Small intestine (tissue), 7 donors: ENCODE measurements around the gene YAE1. TPM values are rescaled to one million over a fixed set of nuclear protein-coding genes. Genes with fewer than 3 reads are reported as not detected.

Experiments used
- DNase-seq, 2 donors: peaks; one replicate each; pipeline versions ENCODE4 v3.0.0 to v3.0.0-alpha.2; 2013
- FAIRE-seq: peaks from 2 replicates; lab custom pipeline; 2012; peaks lifted over from hg19 to GRCh38; lab: Jason Lieb, UNC
- H3K27ac ChIP-seq, 3 donors: one replicate each; pipeline ENCODE4 v1.5.1; 2013; ENCODE audit warnings: low read length in 2 of 3, mild to moderate bottlenecking in 2 of 3, control low read depth in 1 of 3, inconsistent platforms in 1 of 3, low read depth in 1 of 3, moderate library complexity in 1 of 3
- H3K27me3 ChIP-seq, 3 donors: one replicate each; pipeline ENCODE4 v1.6.1; 2013; ENCODE audit warnings: low read length in 3 of 3, inconsistent platforms in 1 of 3; ENCODE audit not compliant: control insufficient read depth in 3 of 3, insufficient read depth in 3 of 3
- H3K36me3 ChIP-seq, 3 donors: one replicate each; pipeline ENCODE4 v1.6.1; 2013; ENCODE audit warnings: low read length in 3 of 3, inconsistent platforms in 1 of 3, low read depth in 1 of 3, mild to moderate bottlenecking in 1 of 3, moderate library complexity in 1 of 3; ENCODE audit not compliant: control insufficient read depth in 3 of 3, insufficient read depth in 2 of 3
- H3K4me1 ChIP-seq, 3 donors: one replicate each; pipeline ENCODE4 v1.6.1; 2013; ENCODE audit warnings: low read length in 2 of 3, inconsistent platforms in 1 of 3, low read depth in 1 of 3, mild to moderate bottlenecking in 1 of 3, moderate library complexity in 1 of 3; ENCODE audit not compliant: control insufficient read depth in 3 of 3, insufficient read depth in 2 of 3
- H3K4me3 ChIP-seq, 3 donors: one replicate each; pipeline ENCODE4 v1.5.1; 2013; ENCODE audit warnings: low read length in 3 of 3, control low read depth in 1 of 3, inconsistent platforms in 1 of 3, low read depth in 1 of 3, mild to moderate bottlenecking in 1 of 3, moderate library complexity in 1 of 3
- H3K9me3 ChIP-seq, 2 donors: one replicate each; pipeline ENCODE4 v1.6.1; 2013; ENCODE audit warnings: low read depth in 1 of 2, low read length in 1 of 2; ENCODE audit not compliant: control insufficient read depth in 2 of 2, insufficient read depth in 1 of 2
- WGBS, 3 donors: extraction: QIAGEN DNeasy Blood & Tissue Kit; methylation state at CpG; one replicate each; pipeline ENCODE4 v1.1.7; 2013; 5-methylcytosine and 5-hydroxymethylcytosine counted together
- polyA plus RNA-seq, 4 donors: library from polyadenylated mRNA; stranded (reverse) in 3 of 4; unstranded in 1 of 4; fragments of 200-250 nt in 3 of 4; fragments of 120-200 nt in 1 of 4; gene quantifications; one replicate each; pipeline versions ENCODE4 v1.2.1 to v1.2.3, GENCODE V29; 2013
- donor health status: healthy with polysubstance abuse.
- donor health status: control.
- donor health status: control.
- donor health status: Bipolar disorder and iron deficiency.
- donor health status: healthy.

YAE1 gene
- polyA plus RNA-seq, 4 donors = 32.8 to 61.6 (median 51.9) TPM

DNA sequence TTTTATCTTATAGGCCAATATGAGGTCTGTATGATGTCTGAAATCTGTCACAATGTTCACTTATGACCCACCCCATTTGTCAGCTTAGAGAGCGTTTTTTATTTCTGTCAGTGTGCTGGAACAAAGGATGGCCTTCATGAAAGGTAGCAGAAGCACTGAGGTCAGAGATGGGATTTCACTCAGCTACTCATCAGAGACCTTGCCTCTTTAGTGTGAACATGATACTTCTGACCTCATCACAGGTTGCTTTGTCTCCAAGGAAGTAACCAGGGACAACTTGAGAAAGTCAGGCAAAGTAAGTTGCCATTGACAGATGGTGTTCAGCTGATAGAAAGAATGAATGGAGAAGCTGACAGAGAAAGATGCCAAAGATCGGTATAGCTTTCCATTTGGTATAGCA, 16.3 kb downstream of the YAE1 start:
- no peaks in the 10 kb centered on the region for H3K9me3 ChIP-seq
- H3K4me1 ChIP-seq = peaks cover 0 to 2% (median 0%) of the 10 kb centered on the region in 3 donors
- FAIRE-seq (no peak), DNase-seq (no peak)
- no peaks in the 10 kb centered on the region for H3K27me3 ChIP-seq
- WGBS, 3 donors = 96 to 98% (median 97%) methylated on average over 2 of the region's 2 CpGs
- H3K27ac ChIP-seq = no peak overlapping the region
- H3K36me3 ChIP-seq = peaks cover 0 to 7% (median 2%) of the 10 kb centered on the region in 3 donors
- H3K4me3 ChIP-seq = no peak overlapping the region

DNA sequence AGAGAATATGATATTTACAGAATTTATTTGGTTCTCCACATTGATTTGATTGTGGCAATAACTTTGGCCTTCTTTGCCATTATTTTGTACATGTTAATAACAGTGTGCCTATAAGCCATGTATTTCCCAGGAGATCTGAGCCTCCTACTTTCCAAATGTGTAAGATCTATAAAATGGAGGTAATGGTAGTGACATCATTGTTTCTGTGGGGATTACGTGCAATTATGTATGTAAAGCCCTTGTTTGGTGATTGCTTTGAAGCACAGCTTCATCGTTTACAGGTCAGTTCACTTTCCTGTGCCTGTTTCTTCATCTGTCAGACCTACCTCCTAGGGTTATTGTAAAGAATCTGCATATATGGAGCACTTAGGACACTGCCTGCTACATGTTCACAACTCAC, 17.3 kb downstream of the YAE1 start:
- Histone ChIP-seq H3K36me3 (peaks cover 0 to 3% (median 2%) of the 10 kb centered on the region in 3 donors), H3K27me3 (no peaks in the 10 kb centered on the region), H3K27ac (no peak overlapping the region), H3K4me3 (no peak overlapping the region), H3K4me1 (peaks cover 0 to 2% (median 0%) of the 10 kb centered on the region in 3 donors), H3K9me3 (no peaks in the 10 kb centered on the region)
- no peak for DNase-seq
- no peak for FAIRE-seq
- 81 to 90% (median 82%) methylated on average over 2 of the region's 2 CpGs for WGBS, 3 donors

DNA sequence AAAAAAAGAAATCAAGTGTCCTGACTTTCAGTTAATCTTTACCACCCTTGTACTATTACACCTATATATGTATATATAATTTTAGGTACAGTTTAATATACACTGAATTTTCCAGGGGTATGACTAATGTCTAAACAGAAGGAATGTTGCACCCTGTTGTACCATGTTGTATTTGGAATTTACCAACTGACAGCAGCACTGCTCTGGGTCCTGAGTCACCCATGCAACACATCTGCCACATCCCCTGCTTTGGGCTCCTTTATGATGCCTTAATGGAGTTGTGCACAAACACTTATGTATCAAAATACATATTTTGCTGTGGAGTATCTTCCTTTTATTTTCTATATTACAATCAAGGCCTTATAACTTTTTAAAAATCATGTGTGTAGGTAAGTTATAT, 21.2 kb downstream of the YAE1 start:
- Histone ChIP-seq H3K36me3 (no peaks in the 10 kb centered on the region), H3K9me3 (no peaks in the 10 kb centered on the region), H3K27me3 (no peaks in the 10 kb centered on the region), H3K4me1 (no peaks in the 10 kb centered on the region), H3K27ac (no peak overlapping the region), H3K4me3 (no peak overlapping the region)
- FAIRE-seq (no peak), DNase-seq (no peak)

DNA sequence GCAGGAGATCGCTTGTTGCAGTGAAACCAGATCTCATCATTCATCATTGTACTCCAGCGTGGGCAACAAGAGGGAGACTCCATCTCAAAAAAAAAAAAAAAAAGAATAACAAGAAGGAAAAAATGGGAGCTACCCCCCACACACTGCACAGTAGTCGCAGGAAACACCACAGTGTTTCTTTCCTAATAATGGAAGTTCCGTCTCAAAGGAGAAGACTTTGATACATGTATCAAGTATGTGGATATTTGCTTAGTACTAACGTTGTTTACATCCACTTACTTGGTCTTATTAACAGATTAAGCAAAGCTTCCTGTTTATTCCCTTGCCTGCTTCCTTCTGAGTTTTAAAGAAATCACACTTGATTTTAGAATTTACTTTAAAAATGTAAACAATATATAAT, 22.2 kb downstream of the YAE1 start:
- 55 to 68% (median 60%) methylated on average over 5 of the region's 5 CpGs for WGBS, 3 donors
- FAIRE-seq (no peak), DNase-seq (no peak)
- no peaks in the 10 kb centered on the region for H3K9me3 ChIP-seq
- H3K27me3 ChIP-seq = no peaks in the 10 kb centered on the region
- H3K4me1 ChIP-seq = no peaks in the 10 kb centered on the region
- peak overlapping the region in 1 of 3 donors; percentile 24 for H3K27ac ChIP-seq
- no peaks in the 10 kb centered on the region for H3K36me3 ChIP-seq
- no peak overlapping the region for H3K4me3 ChIP-seq

- 46 to 73% (median 61%) methylated on average over 7 of the region's 7 CpGs for WGBS, 3 donors
- H3K27me3 ChIP-seq = no peaks in the 10 kb centered on the region
- no peaks in the 10 kb centered on the region for H3K4me1 ChIP-seq
- no peak overlapping the region for H3K4me3 ChIP-seq
- H3K27ac ChIP-seq = peak overlapping the region in 1 of 3 donors; percentile 14
- DNase-seq = peak in 1 of 2 donors; percentile 31
- H3K9me3 ChIP-seq = no peaks in the 10 kb centered on the region
- no peaks in the 10 kb centered on the region for H3K36me3 ChIP-seq
- no peak for FAIRE-seq
These were observed 23.3 kb downstream of the YAE1 start for GRCh38 chr7:39589323-39590111.

GRCh38 chr7:39592586-39592985, 26.4 kb downstream of the YAE1 start:
- DNase-seq = no peak
- H3K9me3 ChIP-seq = no peaks in the 10 kb centered on the region
- no peaks in the 10 kb centered on the region for H3K36me3 ChIP-seq
- no peaks in the 10 kb centered on the region for H3K4me1 ChIP-seq
- no peaks in the 10 kb centered on the region for H3K27me3 ChIP-seq
- H3K4me3 ChIP-seq = no peak overlapping the region
- H3K27ac ChIP-seq = no peak overlapping the region
- no peak for FAIRE-seq
- WGBS, 3 donors = 32 to 67% (median 42%) methylated on average over 2 of the region's 2 CpGs

DNA sequence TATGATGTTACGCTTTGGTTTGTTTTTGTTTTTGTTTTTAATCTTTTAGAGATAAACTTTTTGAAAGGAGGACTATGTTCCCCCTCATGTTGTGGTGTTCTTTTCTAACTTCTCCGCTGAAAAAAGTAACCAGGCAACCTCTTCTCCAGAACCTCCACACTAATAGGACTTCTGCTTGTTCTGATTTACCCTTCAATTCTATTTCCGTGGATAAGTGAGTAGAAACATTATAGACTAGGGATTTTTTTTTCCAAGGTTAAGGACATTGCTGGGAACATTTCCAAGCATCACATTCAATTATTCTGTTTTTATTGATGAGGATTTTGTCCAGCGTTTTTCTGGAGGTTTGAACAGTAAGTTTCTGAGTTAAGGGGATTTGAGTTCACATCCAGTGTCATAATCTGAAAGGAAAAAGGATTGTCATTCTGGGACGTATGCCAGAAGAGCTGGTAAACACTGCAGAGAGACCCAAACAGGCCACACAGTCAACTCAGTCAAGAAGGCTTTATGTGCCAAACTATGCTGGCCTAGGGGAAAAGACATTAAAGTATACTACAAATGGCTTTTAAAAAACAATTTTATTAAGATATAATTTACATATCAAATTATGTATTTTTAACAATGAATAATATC, 28.9 kb downstream of the YAE1 start:
- no peaks in the 10 kb centered on the region for H3K36me3 ChIP-seq
- H3K9me3 ChIP-seq = no peaks in the 10 kb centered on the region
- DNase-seq (no peak), FAIRE-seq (no peak)
- WGBS, 3 donors = 56 to 70% (median 63%) methylated on average over 5 of the region's 5 CpGs
- H3K4me1 ChIP-seq = no peaks in the 10 kb centered on the region
- no peak overlapping the region for H3K27ac ChIP-seq
- H3K27me3 ChIP-seq = no peaks in the 10 kb centered on the region
- H3K4me3 ChIP-seq = no peak overlapping the region

- no peak for FAIRE-seq
- Histone ChIP-seq H3K27me3 (no peaks in the 10 kb centered on the region), H3K27ac (no peak overlapping the region), H3K4me1 (peaks cover 0 to 4% (median 3%) of the 10 kb centered on the region in 3 donors), H3K9me3 (no peaks in the 10 kb centered on the region), H3K4me3 (no peak overlapping the region), H3K36me3 (no peaks in the 10 kb centered on the region)
- DNase-seq = no peak
- WGBS, 3 donors = 46 to 66% (median 59%) methylated on average over 2 of the region's 2 CpGs
These were observed 36.1 kb downstream of the YAE1 start for GRCh38 chr7:39602351-39602750.
